Progenitor cell of endocrine pancreas (in vitro differentiated cells): ENCODE measurements around the gene ARHGAP26. TPM values are rescaled to one million over a fixed set of nuclear protein-coding genes. Genes with fewer than 3 reads are reported as not detected.
A peak's percentile ranks its signal among the peaks of the same experiment; 100 is the strongest.

Experiments used
- DNase-seq: peaks from one replicate; pipeline ENCODE4 v3.0.0; 2021; ENCODE audit warnings: low spot score; ENCODE audit not compliant: unreplicated experiment
- H3K27ac Mint-ChIP-seq: 2 replicates; pipeline ENCODE4 v1.8.0; 2021; ENCODE audit warnings: mild to moderate bottlenecking, moderate library complexity, mixed read lengths
- H3K27me3 Mint-ChIP-seq: 2 replicates; pipeline ENCODE4 v1.8.0; 2021; ENCODE audit warnings: mixed read lengths
- H3K36me3 Mint-ChIP-seq: 2 replicates; pipeline ENCODE4 v1.8.0; 2022; ENCODE audit warnings: mixed read lengths; ENCODE audit not compliant: insufficient read depth
- H3K4me1 Mint-ChIP-seq: 2 replicates; pipeline ENCODE4 v1.8.0; 2021; ENCODE audit warnings: low read depth, mixed read lengths
- H3K4me3 Mint-ChIP-seq: 2 replicates; pipeline ENCODE4 v1.8.0; 2021; ENCODE audit warnings: low read depth, mild to moderate bottlenecking, moderate library complexity, mixed read lengths
- H3K9me3 Mint-ChIP-seq: 2 replicates; pipeline ENCODE4 v1.8.0; 2021; ENCODE audit warnings: low read depth, mixed read lengths
- total RNA-seq: library from RNA; stranded (reverse); gene quantifications from 2 replicates; pipeline ENCODE4 v1.2.1, GENCODE V29; 2021
- TF ChIP-seq, protein P1 (sequence below): fragments of 200-600 bp; sonication (generic); IDR thresholded peaks from one replicate; pipeline ENCODE4 v1.5.0; 2021; ENCODE audit warnings: antibody characterized with exemption, mild to moderate bottlenecking; ENCODE audit not compliant: unreplicated experiment

Gene ARHGAP26
- total RNA-seq, 1 donor from 2014 or later: 21.3 TPM

DNA sequence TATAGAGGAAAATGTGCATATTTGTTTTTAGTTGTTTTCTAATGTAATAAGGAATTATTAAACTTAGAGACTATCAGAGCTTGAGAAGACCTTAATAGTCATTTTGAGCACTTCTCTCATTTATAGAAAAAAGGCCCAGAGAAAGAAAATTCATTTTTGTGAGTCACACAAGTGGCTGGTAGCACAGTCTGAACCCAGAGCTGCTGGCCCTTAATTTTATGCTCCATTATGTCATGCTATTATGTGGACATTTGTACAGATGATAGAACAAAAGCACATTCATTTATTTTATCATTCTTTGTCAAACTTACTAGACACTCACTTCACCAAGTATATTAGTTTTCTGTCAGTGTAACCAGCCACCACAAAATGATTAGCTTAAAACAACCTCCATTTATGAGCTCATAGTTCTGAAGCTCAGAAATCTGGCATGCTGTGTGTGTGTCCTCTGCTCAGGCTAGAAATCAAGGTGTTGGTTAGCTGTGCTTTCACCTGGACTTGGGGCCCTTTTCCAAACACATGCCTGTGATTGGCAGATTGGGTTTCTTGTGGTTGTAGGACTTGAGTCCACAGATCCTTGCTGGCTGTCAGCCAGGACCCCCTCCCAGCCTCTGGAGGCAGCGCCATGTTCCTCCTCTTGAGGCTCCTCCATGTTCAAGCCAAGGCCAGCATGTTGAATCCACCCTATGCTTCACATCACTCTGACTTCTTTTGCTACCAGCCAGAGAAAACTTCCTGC lies 188.9 kb downstream of the ARHGAP26 start:
- Mint-ChIP-seq H3K4me3 (no peak overlapping the region), H3K27ac (no peak overlapping the region), H3K36me3 (peaks cover 1% of the 10 kb centered on the region), H3K27me3 (no peaks in the 10 kb centered on the region), H3K4me1 (peaks cover 18% of the 10 kb centered on the region), H3K9me3 (peaks cover 3% of the 10 kb centered on the region)
- TF ChIP-seq, protein P1, sequence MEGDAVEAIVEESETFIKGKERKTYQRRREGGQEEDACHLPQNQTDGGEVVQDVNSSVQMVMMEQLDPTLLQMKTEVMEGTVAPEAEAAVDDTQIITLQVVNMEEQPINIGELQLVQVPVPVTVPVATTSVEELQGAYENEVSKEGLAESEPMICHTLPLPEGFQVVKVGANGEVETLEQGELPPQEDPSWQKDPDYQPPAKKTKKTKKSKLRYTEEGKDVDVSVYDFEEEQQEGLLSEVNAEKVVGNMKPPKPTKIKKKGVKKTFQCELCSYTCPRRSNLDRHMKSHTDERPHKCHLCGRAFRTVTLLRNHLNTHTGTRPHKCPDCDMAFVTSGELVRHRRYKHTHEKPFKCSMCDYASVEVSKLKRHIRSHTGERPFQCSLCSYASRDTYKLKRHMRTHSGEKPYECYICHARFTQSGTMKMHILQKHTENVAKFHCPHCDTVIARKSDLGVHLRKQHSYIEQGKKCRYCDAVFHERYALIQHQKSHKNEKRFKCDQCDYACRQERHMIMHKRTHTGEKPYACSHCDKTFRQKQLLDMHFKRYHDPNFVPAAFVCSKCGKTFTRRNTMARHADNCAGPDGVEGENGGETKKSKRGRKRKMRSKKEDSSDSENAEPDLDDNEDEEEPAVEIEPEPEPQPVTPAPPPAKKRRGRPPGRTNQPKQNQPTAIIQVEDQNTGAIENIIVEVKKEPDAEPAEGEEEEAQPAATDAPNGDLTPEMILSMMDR: no peak
- DNase-seq: no peak

DNA sequence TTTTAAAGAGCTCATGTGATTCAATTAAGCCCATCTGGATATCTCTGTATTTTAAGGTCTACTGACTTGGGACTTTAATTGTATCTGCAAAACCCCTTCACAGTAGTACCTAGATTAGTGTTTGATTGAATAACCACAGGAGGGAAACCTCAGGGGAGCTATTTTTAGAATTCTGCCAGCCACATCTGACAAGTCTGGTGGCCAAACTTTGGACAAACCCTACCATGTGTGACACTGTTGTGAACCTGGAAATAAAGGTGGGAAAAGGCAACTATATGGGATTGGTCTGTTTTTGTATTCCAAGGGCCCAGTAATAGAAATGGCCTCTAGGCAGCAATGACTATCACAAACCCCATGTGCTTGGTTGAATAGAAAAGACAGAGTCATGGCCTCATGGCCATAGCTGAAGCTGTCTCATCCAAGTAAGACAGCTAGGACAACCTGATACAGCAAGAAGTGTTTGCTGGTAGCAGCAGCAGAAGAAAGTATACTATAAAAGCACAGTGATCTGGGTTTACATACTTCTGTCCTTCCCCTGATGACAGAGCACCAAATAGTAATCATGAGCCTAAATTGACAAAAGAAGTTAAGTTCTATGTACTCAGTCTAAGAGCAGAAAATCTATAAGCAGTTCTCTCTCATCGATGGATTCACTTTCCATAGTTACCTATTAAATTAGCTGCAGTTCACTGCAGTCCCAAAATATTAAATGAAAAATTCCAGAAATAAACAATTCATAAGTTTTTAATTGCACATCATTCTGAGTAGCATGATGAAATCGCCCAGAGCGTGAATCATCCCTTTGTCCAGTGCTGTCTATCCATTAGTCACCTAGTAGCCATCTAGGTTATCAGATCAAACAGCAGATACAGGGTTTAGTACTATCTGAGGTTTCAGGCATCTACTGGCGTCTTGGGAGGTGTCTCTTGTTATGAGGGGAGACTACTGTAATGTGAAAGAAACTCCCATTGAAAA lies 189.8 kb downstream of the ARHGAP26 start:
- no peaks in the 10 kb centered on the region for H3K27me3 Mint-ChIP-seq
- H3K4me3 Mint-ChIP-seq: no peak overlapping the region
- TF ChIP-seq, protein P1: no peak
- peaks cover 8% of the 10 kb centered on the region for H3K9me3 Mint-ChIP-seq
- H3K27ac Mint-ChIP-seq: no peak overlapping the region
- peaks cover 18% of the 10 kb centered on the region for H3K4me1 Mint-ChIP-seq
- DNase-seq: no peak
- peaks cover 6% of the 10 kb centered on the region for H3K36me3 Mint-ChIP-seq

DNA sequence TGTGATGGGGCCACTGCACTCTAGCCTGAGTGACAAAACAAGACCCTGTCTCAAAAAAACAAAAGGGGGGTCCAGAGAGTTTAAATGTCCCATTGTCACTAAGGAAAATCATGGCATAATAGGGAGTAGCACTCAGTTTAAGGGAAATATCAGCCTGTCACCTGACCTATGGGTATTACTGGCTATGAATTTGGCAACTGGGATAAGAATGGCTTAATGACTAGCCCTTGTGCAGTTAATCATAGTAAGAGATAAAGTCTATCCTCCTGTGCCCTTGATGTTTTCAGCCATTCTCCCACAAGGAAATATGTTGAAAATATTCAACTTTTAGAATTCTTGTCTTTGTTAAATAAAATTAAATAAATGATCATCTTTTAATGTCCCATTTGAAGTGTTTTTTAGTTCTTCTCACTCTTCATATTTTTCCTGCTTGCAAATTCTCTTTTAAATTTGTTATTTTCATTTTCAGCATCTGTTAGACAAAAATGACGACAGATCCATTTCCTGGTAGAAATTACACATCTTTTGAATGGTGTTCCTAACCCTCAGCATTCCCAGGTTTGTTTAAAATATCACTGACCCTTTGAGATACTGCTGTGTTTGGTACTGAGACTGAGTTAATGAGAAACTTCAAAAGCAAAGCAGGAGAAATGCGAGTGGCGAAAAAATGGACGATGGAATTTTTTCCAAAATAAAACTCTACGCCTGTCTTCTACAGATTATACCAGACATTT lies 191.4 kb downstream of the ARHGAP26 start:
- Mint-ChIP-seq H3K27me3 (no peaks in the 10 kb centered on the region), H3K4me1 (peaks cover 21% of the 10 kb centered on the region), H3K4me3 (no peak overlapping the region), H3K27ac (peak overlapping the region; percentile 33), H3K9me3 (peaks cover 8% of the 10 kb centered on the region), H3K36me3 (peaks cover 4% of the 10 kb centered on the region)
- TF ChIP-seq, protein P1: no peak
- DNase-seq: no peak

DNA sequence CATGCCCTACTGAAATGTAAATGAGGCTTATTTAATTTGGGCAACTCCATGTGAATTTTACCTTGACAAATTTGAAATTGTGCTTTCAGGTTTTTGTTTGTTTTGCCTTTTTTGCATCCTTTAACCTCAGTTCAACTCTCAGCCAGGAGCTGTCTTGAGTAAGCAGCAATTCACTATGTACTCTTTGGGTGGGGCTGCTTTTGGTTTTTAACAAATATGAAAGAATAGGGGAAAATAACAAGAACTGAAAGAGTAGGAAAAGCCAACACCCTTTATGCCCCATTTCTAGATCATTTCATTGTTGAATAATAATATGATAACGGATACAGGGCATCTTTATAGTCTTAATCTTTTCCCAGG lies 192.0 kb downstream of the ARHGAP26 start:
- H3K9me3 Mint-ChIP-seq: peaks cover 8% of the 10 kb centered on the region
- peak overlapping the region; percentile 33 for H3K27ac Mint-ChIP-seq
- H3K4me1 Mint-ChIP-seq: peaks cover 21% of the 10 kb centered on the region
- no peak for DNase-seq
- peaks cover 4% of the 10 kb centered on the region for H3K36me3 Mint-ChIP-seq
- TF ChIP-seq, protein P1: no peak
- H3K27me3 Mint-ChIP-seq: no peaks in the 10 kb centered on the region
- no peak overlapping the region for H3K4me3 Mint-ChIP-seq
